HCT116 (cell line): ENCODE data around the gene DAP. TPM values are rescaled to one million over a fixed set of nuclear protein-coding genes. Genes with fewer than 3 reads are reported as not detected.

ENCODE experiments used
- ATAC-seq: fragments of 200-7000 bp; cut with Tn5 transposase; 2 replicates; pipeline ENCODE4 v1.9.1; 2020; ENCODE audit warnings: mild to moderate bottlenecking, moderate library complexity
- BruUV-seq: library from RNA; stranded (reverse); fragments of 400-500 nt; replicated peaks from 2 replicates; lab custom pipeline; 2021; lab: Mats Ljungman, UMichigan
- CTCF ChIA-PET: fragments of 300-600 bp; sonication (Branson Sonifier 250); formaldehyde crosslinking; loops from one replicate; lab custom pipeline; 2021; ENCODE audit warnings: antibody characterized with exemption; lab: Charles Lee
- POLR2A ChIA-PET: fragments of 300-600, 350-600 bp; sonication (Branson Sonifier 250); formaldehyde crosslinking; loops from one replicate; lab custom pipeline; 2021; ENCODE audit warnings: antibody characterized with exemption; lab: Charles Lee
- RAD21 ChIA-PET, 2 experiments: fragments of 300-600 bp; sonication (Branson Sonifier 250); formaldehyde crosslinking; loops; one replicate each; lab custom pipeline; 2023; ENCODE audit warnings: low total read pairs in 2 of 2; ENCODE audit not compliant: uncharacterized antibody in 2 of 2, unreplicated experiment in 2 of 2, low non-redundant PET in 1 of 2; lab: Charles Lee
- DNase-seq: peaks from one replicate; pipeline ENCODE4 v3.0.0-alpha.2; 2010; ENCODE audit warnings: low read depth, low spot score
- H2AFZ ChIP-seq: fragments of 200-600 bp; shearing (Covaris generic), sonication (generic); 2 replicates; pipeline ENCODE4 v1.6.1; 2017; ENCODE audit warnings: low read depth, mixed run types, mixed read lengths, antibody characterized with exemption, low read length; ENCODE audit not compliant: poor library complexity, severe bottlenecking
- H3K27ac ChIP-seq: 2 replicates; pipeline ENCODE4 v1.5.1; 2012; ENCODE audit warnings: low read depth, low read length
- H3K27me3 ChIP-seq: fragments of 200-600 bp; sonication (generic); 2 replicates; pipeline ENCODE4 v1.6.1; 2016; ENCODE audit warnings: mixed run types, low read length, mixed read lengths; ENCODE audit not compliant: insufficient read depth
- H3K36me3 ChIP-seq, 2 experiments: fragments of 200-500 bp in 1 of 2; fragments of 200-600 bp in 1 of 2; sonication (Bioruptor generic) in 1 of 2; sonication (generic) in 1 of 2; 2 replicates each; pipeline versions ENCODE4 v1.5.1 to v1.6.1; 2014 to 2016; ENCODE audit warnings: low read length in 2 of 2, inconsistent platforms in 1 of 2, mixed read lengths in 1 of 2, mixed run types in 1 of 2; ENCODE audit not compliant: insufficient read depth in 2 of 2, control insufficient read depth in 1 of 2
- H3K4me1 ChIP-seq, 2 experiments: fragments of 200-600 bp in 1 of 2; sonication (generic) in 1 of 2; 2 replicates each; pipeline versions ENCODE4 v1.5.1 to v1.6.1; 2012 to 2017; ENCODE audit warnings: low read length in 2 of 2, inconsistent platforms in 1 of 2, mild to moderate bottlenecking in 1 of 2, mixed read lengths in 1 of 2, mixed run types in 1 of 2, moderate library complexity in 1 of 2; ENCODE audit not compliant: insufficient read depth in 2 of 2, control insufficient read depth in 1 of 2
- H3K4me2 ChIP-seq: fragments of 200-600 bp; sonication (generic); 2 replicates; pipeline ENCODE4 v1.6.1; 2017; ENCODE audit warnings: mixed run types, low read length, mixed read lengths
- H3K4me3 ChIP-seq, 2 experiments: fragments of 200-600 bp in 1 of 2; sonication (generic) in 1 of 2; replicated peaks in 1 of 2; 2 replicates each; pipeline ENCODE4 v1.5.1; 2011 to 2016; ENCODE audit warnings: low read length in 2 of 2, control low read depth in 1 of 2, low read depth in 1 of 2, mild to moderate bottlenecking in 1 of 2, mixed read lengths in 1 of 2, mixed run types in 1 of 2
- H3K79me2 ChIP-seq: fragments of 200-600 bp; sonication (generic); 2 replicates; pipeline ENCODE4 v1.6.1; 2017; ENCODE audit warnings: mild to moderate bottlenecking, mixed run types, low read length, moderate library complexity, mixed read lengths; ENCODE audit not compliant: insufficient read depth
- H3K9ac ChIP-seq: fragments of 200-600 bp; sonication (generic); 2 replicates; pipeline ENCODE4 v1.6.1; 2016; ENCODE audit warnings: low read length, mixed read lengths
- H3K9me2 ChIP-seq: fragments of 200-600 bp; sonication (generic), shearing (Covaris generic); 2 replicates; pipeline ENCODE4 v1.6.1; 2017; ENCODE audit warnings: mixed run types, mild to moderate bottlenecking, moderate library complexity; ENCODE audit not compliant: insufficient read depth
- H3K9me3 ChIP-seq, 2 experiments: fragments of 200-500 bp in 1 of 2; fragments of 200-600 bp in 1 of 2; sonication (Bioruptor generic) in 1 of 2; sonication (generic) in 1 of 2; 2 replicates each; pipeline ENCODE4 v1.6.1; 2014 to 2017; ENCODE audit warnings: low read length in 2 of 2, mixed read lengths in 2 of 2, inconsistent platforms in 1 of 2, low read depth in 1 of 2, mild to moderate bottlenecking in 1 of 2, mixed run types in 1 of 2, moderate library complexity in 1 of 2; ENCODE audit not compliant: control insufficient read depth in 1 of 2, insufficient read depth in 1 of 2
- H4K20me1 ChIP-seq: fragments of 200-600 bp; sonication (generic), shearing (Covaris generic); 2 replicates; pipeline ENCODE4 v1.6.1; 2017; ENCODE audit warnings: mixed run types, mild to moderate bottlenecking, moderate library complexity; ENCODE audit not compliant: insufficient read depth
- CBX3 ChIP-seq: IDR thresholded peaks from 2 replicates; pipeline ENCODE4 v1.6.1; 2012; ENCODE audit warnings: low read depth
- POLR2AphosphoS5 ChIP-seq: IDR thresholded peaks from 2 replicates; pipeline ENCODE4 v1.6.1; 2011; ENCODE audit warnings: mild to moderate bottlenecking, low read depth, low read length, moderate library complexity
- RAD21 ChIP-seq: IDR thresholded peaks from 2 replicates; pipeline ENCODE4 v1.6.1; 2012; ENCODE audit warnings: low read depth, mild to moderate bottlenecking
- SIN3A ChIP-seq: IDR thresholded peaks from 2 replicates; pipeline ENCODE4 v1.6.1; 2012; ENCODE audit warnings: low read depth
- SRF ChIP-seq: IDR thresholded peaks from 2 replicates; pipeline ENCODE4 v1.6.1; 2012; ENCODE audit warnings: low read depth
- TCF7L2 ChIP-seq: IDR thresholded peaks from 2 replicates; pipeline ENCODE4 v1.7.0; 2011; ENCODE audit warnings: borderline replicate concordance, inconsistent platforms; ENCODE audit not compliant: insufficient read depth, insufficient read length; ENCODE audit errors: extremely low read depth
- YY1 ChIP-seq: IDR thresholded peaks from 2 replicates; pipeline ENCODE4 v1.6.1; 2011; ENCODE audit warnings: low read length, low read depth, moderate library complexity, mild to moderate bottlenecking; ENCODE audit not compliant: insufficient replicate concordance; ENCODE audit errors: extremely low read depth
- ZNF274 ChIP-seq: fragments of 200-500 bp; sonication (Bioruptor generic); IDR thresholded peaks from 2 replicates; pipeline ENCODE4 v1.6.1; 2014; ENCODE audit warnings: mild to moderate bottlenecking, low read depth, low read length, inconsistent platforms
- intact Hi-C: fragments of 100-400 bp; cut with micrococcal nuclease; formaldehyde crosslinking; loops from 2 replicates; pipeline ENCODE4 v1.10.0; 2022
- total RNA-seq: library from RNA; stranded (reverse); gene quantifications from one replicate; pipeline ENCODE4 v1.2.1, GENCODE V29; 2021; ENCODE audit not compliant: unreplicated experiment
- TF ChIP-seq, protein P1 (sequence below): IDR thresholded peaks from 2 replicates; pipeline ENCODE4 v1.6.1; 2011; ENCODE audit warnings: mild to moderate bottlenecking, low read length, moderate library complexity; ENCODE audit not compliant: insufficient replicate concordance; ENCODE audit errors: extremely low read depth
- TF ChIP-seq, protein P2 (sequence below), 3 experiments: fragments of 200-600 bp in 1 of 3; sonication (generic) in 1 of 3; IDR thresholded peaks in 2 of 3; conservative IDR thresholded peaks in 1 of 3; 2 replicates each; pipeline ENCODE4 v1.5.1; 2012 to 2017; ENCODE audit warnings: low read depth in 2 of 3, low read length in 2 of 3, antibody characterized with exemption in 1 of 3, borderline replicate concordance in 1 of 3, control low read depth in 1 of 3, mild to moderate bottlenecking in 1 of 3, mixed read lengths in 1 of 3, mixed run types in 1 of 3, moderate library complexity in 1 of 3; ENCODE audit not compliant: insufficient read depth in 1 of 3

The DAP gene
- total RNA-seq, 1 experiment from 2014 or later = 59.1 TPM

DNA sequence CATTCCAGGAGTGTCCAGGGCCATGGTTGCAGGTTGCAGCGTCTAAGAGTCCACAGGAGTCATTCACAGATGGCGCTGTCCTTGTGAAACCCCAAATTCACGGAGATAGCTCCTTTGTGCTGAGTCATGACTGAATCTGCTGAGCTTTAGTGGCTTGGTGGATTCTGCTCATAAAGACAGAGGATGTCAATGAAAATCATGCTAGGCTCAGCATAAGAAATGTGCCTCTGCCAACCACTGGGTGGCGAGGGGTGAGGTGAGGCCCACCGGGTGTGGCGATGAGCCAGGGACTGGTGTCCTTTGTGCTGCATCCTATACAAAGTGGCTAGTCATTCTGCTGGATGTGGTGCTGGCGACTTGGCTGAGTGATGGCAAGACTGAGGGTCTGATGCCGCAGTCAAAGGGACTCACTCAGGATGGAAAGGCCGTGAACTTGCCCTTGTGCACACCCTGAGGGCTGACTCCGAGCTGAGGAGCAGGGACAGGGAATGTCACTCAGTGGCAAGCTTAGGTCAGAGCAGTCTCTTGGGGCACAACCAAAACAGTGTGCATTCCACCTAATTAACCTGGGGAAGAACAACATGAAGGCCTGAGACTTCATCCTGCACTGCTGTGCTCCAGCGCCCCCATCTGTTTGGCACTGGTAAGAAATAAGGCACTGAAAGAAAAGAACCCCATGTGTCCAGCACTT lies 71.5 kb downstream of the DAP start:
- H3K4me3 ChIP-seq = no peak overlapping the region
- H4K20me1 ChIP-seq = no peaks in the 10 kb centered on the region
- DNase-seq = no peak
- no TSS peak for BruUV-seq
- intact Hi-C loops = loop anchor here (1.0 kb wide), 1 partner anchor 237 kb away; no protein-coding TSS in a partner anchor
- H3K9me2 ChIP-seq = no peaks in the 10 kb centered on the region
- peaks cover 10% of the 10 kb centered on the region; the same call in 1 of the 2 replicates for H3K79me2 ChIP-seq
- H3K9ac ChIP-seq = no peak overlapping the region
- no peaks in the 10 kb centered on the region for H3K36me3 ChIP-seq
- H3K4me1 ChIP-seq = peaks cover 0 to 19% of the 10 kb centered on the region in 2 experiments; a peak in 2 of 4 replicates
- H3K4me2 ChIP-seq = no peak overlapping the region
- ChIA-PET POLR2A (no interaction called here), CTCF (interaction anchor here (0.9 to 1.9 kb wide), 6 partner anchors 9 to 237 kb away, joined by 3 to 8 read pairs (median 5); no protein-coding TSS in a partner anchor), RAD21 (no interaction called here)
- H3K27ac ChIP-seq = no peak overlapping the region
- peak; percentile 79 for ATAC-seq
- TF ChIP-seq TCF7L2 (no peak), CBX3 (no peak), ZNF274 (no peak), SRF (no peak), YY1 (no peak), POLR2AphosphoS5 (no peak), RAD21 (peak; percentile 62), SIN3A (no peak)
- TF ChIP-seq, protein P1, sequence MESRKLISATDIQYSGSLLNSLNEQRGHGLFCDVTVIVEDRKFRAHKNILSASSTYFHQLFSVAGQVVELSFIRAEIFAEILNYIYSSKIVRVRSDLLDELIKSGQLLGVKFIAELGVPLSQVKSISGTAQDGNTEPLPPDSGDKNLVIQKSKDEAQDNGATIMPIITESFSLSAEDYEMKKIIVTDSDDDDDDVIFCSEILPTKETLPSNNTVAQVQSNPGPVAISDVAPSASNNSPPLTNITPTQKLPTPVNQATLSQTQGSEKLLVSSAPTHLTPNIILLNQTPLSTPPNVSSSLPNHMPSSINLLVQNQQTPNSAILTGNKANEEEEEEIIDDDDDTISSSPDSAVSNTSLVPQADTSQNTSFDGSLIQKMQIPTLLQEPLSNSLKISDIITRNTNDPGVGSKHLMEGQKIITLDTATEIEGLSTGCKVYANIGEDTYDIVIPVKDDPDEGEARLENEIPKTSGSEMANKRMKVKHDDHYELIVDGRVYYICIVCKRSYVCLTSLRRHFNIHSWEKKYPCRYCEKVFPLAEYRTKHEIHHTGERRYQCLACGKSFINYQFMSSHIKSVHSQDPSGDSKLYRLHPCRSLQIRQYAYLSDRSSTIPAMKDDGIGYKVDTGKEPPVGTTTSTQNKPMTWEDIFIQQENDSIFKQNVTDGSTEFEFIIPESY = no peak
- TF ChIP-seq, protein P2, sequence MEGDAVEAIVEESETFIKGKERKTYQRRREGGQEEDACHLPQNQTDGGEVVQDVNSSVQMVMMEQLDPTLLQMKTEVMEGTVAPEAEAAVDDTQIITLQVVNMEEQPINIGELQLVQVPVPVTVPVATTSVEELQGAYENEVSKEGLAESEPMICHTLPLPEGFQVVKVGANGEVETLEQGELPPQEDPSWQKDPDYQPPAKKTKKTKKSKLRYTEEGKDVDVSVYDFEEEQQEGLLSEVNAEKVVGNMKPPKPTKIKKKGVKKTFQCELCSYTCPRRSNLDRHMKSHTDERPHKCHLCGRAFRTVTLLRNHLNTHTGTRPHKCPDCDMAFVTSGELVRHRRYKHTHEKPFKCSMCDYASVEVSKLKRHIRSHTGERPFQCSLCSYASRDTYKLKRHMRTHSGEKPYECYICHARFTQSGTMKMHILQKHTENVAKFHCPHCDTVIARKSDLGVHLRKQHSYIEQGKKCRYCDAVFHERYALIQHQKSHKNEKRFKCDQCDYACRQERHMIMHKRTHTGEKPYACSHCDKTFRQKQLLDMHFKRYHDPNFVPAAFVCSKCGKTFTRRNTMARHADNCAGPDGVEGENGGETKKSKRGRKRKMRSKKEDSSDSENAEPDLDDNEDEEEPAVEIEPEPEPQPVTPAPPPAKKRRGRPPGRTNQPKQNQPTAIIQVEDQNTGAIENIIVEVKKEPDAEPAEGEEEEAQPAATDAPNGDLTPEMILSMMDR (IDR thresholded peaks at IDR 0.05 in 2 of 3, conservative IDR thresholded peaks at IDR 0.05 in 1 of 3; ENCODE audit: borderline replicate concordance in 1 of 3, insufficient read depth in 1 of 3, low read depth in 2 of 3, low read length in 2 of 3) = peak; percentile 46 to 64 (median 63); a peak in 5 of 6 replicates
- no peaks in the 10 kb centered on the region for H3K9me3 ChIP-seq
- no peak overlapping the region for H2AFZ ChIP-seq
- H3K27me3 ChIP-seq = no peaks in the 10 kb centered on the region
